ENCODE measurements around the gene STUB1. TPM values are rescaled to one million over a fixed set of nuclear protein-coding genes. Genes with fewer than 3 reads are reported as not detected.
A peak's percentile ranks its signal among the peaks of the same experiment; 100 is the strongest.

Gene STUB1
- 301 and 418 TPM in 2 replicates for total RNA-seq (2014; rRNA removed; shearing (Covaris generic); ENCODE audit: low replicate concordance)

GRCh38 chr16:679814-680624, at the start of gene STUB1:
TSS of gene STUB1 (plus strand) at chr16:680410. CDS start at chr16:680526, 116 bp downstream.
- Histone ChIP-seq H3K36me3 (peaks cover 36% of the 10 kb centered on the region), H3K27me3 (no peaks in the 10 kb centered on the region), H3K9me3 (no peaks in the 10 kb centered on the region), H3K4me3 (peak within 1 kb of the TSS; percentile 71)
- DNase-seq: peak; percentile 92

- peaks cover 27% of the 10 kb centered on the region for H3K36me3 ChIP-seq
- no peaks in the 10 kb centered on the region for H3K9me3 ChIP-seq
- no peak within 1 kb of the TSS for H3K4me3 ChIP-seq
- no peaks in the 10 kb centered on the region for H3K27me3 ChIP-seq
- no peak for DNase-seq
Measured at GRCh38 chr16:630815-631405, 49.3 kb upstream of the STUB1 start, which contains the start of gene WFIKKN1. TSS of gene WFIKKN1 (plus strand) at chr16:630985. CDS start at chr16:631254, 269 bp downstream.

GRCh38 chr16:631808-632358, 48.3 kb upstream of the STUB1 start:
- H3K27me3 ChIP-seq: no peaks in the 10 kb centered on the region
- peaks cover 21% of the 10 kb centered on the region for H3K36me3 ChIP-seq
- H3K9me3 ChIP-seq: no peaks in the 10 kb centered on the region
- DNase-seq: no peak
- H3K4me3 ChIP-seq: no peak overlapping the region

- Histone ChIP-seq H3K27me3 (no peaks in the 10 kb centered on the region), H3K4me3 (no peak overlapping the region), H3K36me3 (peaks cover 15% of the 10 kb centered on the region), H3K9me3 (no peaks in the 10 kb centered on the region)
- no peak for DNase-seq
Measured at GRCh38 chr16:632486-633335, 47.5 kb upstream of the STUB1 start.

- no peak overlapping the region for H3K4me3 ChIP-seq
- DNase-seq: no peak
- H3K36me3 ChIP-seq: peaks cover 9% of the 10 kb centered on the region
- no peaks in the 10 kb centered on the region for H3K27me3 ChIP-seq
- H3K9me3 ChIP-seq: no peaks in the 10 kb centered on the region
Measured at GRCh38 chr16:633336-634050, 46.7 kb upstream of the STUB1 start.

GRCh38 chr16:634051-634670, 46.0 kb upstream of the STUB1 start:
- no peak for DNase-seq
- H3K9me3 ChIP-seq: no peaks in the 10 kb centered on the region
- H3K27me3 ChIP-seq: no peaks in the 10 kb centered on the region
- peaks cover 9% of the 10 kb centered on the region for H3K36me3 ChIP-seq
- no peak overlapping the region for H3K4me3 ChIP-seq

- H3K9me3 ChIP-seq: no peaks in the 10 kb centered on the region
- H3K4me3 ChIP-seq: peak overlapping the region; percentile 63
- H3K36me3 ChIP-seq: peaks cover 9% of the 10 kb centered on the region
- no peaks in the 10 kb centered on the region for H3K27me3 ChIP-seq
- DNase-seq: no peak
Measured at GRCh38 chr16:634996-635395, 45.2 kb upstream of the STUB1 start.

GRCh38 chr16:635573-636205, 44.5 kb upstream of the STUB1 start:
- H3K9me3 ChIP-seq: no peaks in the 10 kb centered on the region
- H3K4me3 ChIP-seq: peak overlapping the region; percentile 63
- H3K27me3 ChIP-seq: no peaks in the 10 kb centered on the region
- DNase-seq: no peak
- H3K36me3 ChIP-seq: peaks cover 9% of the 10 kb centered on the region

- peak; percentile 95 for DNase-seq
- Histone ChIP-seq H3K36me3 (peaks cover 9% of the 10 kb centered on the region), H3K9me3 (no peaks in the 10 kb centered on the region), H3K4me3 (peak within 1 kb of the TSS; percentile 63), H3K27me3 (no peaks in the 10 kb centered on the region)
Measured at GRCh38 chr16:636206-637080, 43.8 kb upstream of the STUB1 start, which contains the start of gene METTL26. TSS of gene METTL26 (minus strand) at chr16:636305. CDS start at chr16:636290, 15 bp downstream.

- DNase-seq: peak; percentile 83
- Histone ChIP-seq H3K27me3 (no peaks in the 10 kb centered on the region), H3K9me3 (no peaks in the 10 kb centered on the region), H3K4me3 (peak overlapping the region; percentile 63), H3K36me3 (peaks cover 9% of the 10 kb centered on the region)
Measured at GRCh38 chr16:637081-638018, 42.9 kb upstream of the STUB1 start.

GRCh38 chr16:638034-638543, 42.1 kb upstream of the STUB1 start:
- Histone ChIP-seq H3K4me3 (no peak overlapping the region), H3K27me3 (no peaks in the 10 kb centered on the region), H3K9me3 (no peaks in the 10 kb centered on the region), H3K36me3 (peaks cover 15% of the 10 kb centered on the region)
- DNase-seq: no peak

GRCh38 chr16:638836-639235, 41.4 kb upstream of the STUB1 start:
- Histone ChIP-seq H3K36me3 (peaks cover 19% of the 10 kb centered on the region), H3K27me3 (no peaks in the 10 kb centered on the region), H3K9me3 (no peaks in the 10 kb centered on the region), H3K4me3 (no peak overlapping the region)
- DNase-seq: no peak

GRCh38 chr16:640614-641013, 39.6 kb upstream of the STUB1 start:
- no peak for DNase-seq
- Histone ChIP-seq H3K36me3 (peaks cover 20% of the 10 kb centered on the region), H3K4me3 (no peak overlapping the region), H3K9me3 (no peaks in the 10 kb centered on the region), H3K27me3 (no peaks in the 10 kb centered on the region)

Measured in MG63 (cell line).